Endometrium (tissue), 2 donors: ENCODE measurements around the gene RPAP3.

ENCODE experiments used
- FAIRE-seq: peaks from 2 replicates; lab custom pipeline; 2012; peaks lifted over from hg19 to GRCh38; lab: Jason Lieb, UNC
- donor health status: control.
- donor health status: control.

Gene RPAP3

DNA sequence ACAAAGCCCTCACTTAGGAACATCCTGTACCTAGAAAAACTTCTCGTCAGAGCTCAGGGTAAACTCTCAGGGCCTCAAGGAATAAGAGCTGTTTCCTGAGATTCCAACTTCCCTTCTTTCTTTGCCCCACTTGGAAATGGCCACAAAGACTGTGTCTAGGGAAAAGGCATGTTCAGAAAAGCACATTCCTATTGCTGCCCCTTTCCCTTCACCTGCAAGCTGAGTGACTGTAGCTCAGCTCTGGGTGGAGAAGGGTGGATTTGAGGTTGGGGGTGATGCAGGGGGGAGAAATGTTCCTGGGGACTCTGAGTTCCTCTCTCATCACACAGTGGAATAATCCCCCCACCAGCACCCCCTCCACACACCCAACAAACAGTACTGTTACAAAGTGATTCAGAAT, 12.7 kb upstream of the RPAP3 start:
- no peak for FAIRE-seq

DNA sequence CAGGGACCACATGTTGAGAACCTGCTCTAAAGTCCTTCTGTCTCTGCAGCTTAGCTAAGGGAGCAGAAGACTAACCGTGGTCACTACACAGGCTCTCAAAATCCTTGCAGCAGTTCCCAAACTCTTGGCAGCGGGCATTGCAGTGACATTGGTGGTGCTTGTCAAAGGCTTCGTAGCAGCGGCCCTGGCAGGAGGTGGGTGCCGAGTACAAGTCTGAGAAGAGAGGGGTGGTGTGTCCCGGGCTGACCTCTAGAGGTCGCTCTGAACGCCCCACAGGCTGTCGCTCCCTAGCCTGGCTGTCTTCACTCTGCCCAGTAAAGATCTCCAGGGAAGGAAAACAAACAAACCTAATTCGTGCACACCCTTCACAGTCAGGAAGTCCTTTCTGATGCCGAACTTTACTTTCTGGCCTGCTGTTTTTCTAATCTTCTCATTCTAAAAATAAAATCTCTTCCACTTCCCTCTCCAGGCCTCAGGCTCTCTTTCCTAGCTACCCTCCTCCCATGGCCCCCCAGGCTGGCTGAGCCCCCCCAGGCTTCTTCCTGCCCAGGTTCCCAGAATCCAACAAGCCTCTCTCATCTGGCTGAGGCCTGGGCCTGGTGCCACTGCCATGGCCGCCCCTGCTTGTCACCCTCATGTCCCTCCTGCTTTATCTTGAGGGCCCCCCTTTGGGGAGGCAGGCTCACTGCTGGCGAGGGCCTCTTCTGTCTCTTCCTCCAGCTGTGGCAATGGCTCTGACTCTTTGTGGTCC, 11.8 kb upstream of the RPAP3 start:
- no peak for FAIRE-seq

DNA sequence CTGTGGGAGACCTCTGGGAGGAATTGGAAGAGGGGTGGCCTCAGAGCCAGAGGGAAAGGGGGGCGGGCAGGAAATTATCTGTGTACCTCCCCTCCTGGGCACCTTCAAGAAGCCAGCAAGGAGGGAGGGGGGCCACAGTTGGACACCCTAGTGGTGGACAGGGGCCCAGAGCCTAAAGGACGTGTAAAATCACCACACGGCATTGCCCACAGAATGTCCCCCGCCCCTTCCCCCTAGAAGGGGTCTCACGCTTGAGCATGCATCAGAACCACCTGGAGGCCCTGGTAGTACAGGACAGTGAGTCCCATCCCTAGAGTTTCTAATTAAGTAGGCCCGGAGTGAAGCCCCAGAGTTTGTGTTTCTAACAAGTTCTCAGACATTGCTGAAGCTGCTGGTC, 11.2 kb upstream of the RPAP3 start:
- FAIRE-seq = no peak

- no peak for FAIRE-seq
Measured at GRCh38 chr12:47715877-47716548, 10.2 kb upstream of the RPAP3 start.

DNA sequence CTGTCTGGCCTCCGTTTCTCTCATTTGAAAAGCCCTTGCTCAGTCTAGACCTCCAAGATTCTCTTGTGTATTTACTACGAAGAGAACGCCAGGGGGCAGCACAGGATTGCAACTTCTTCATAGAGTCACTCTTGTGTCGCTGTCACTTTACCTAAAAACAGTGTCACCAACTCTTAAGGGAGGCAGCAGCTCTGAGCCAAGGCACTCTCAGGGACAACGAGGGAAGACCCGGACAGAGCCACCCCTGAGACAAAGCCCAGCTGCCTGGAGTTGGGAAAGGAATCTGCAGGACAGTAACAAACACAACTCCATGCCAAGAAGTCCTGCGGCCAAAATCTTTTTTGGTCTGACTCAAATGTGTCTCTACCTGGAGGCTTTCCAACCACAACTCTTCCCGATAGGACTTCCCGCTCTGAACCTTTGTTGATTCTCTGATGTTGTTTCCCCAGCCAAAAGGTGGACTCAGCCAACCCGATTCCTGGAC, 9.6 kb upstream of the RPAP3 start:
- peak; percentile 33 for FAIRE-seq

GRCh38 chr12:47714826-47715386, 9.1 kb upstream of the RPAP3 start:
- no peak for FAIRE-seq

DNA sequence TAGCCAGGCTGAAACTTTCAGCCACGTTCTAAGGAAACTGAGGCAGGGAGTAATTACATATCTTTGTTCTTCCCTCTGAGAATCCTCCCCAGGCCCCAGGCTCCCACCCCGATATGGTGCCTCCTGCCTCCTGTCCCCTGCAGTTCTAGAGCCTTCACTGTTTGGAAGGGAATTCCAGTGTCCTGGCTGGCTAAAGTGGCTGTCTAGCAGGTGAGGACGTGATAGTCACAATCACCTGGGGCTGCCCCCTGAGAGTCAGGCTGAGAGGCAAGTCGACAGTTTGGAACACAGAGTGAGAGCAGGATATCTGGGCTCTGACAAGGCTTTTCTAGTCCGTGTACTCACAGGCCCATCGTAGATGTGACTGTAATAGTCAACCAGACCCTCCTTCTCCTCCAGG, 6.3 kb upstream of the RPAP3 start:
- FAIRE-seq = no peak

DNA sequence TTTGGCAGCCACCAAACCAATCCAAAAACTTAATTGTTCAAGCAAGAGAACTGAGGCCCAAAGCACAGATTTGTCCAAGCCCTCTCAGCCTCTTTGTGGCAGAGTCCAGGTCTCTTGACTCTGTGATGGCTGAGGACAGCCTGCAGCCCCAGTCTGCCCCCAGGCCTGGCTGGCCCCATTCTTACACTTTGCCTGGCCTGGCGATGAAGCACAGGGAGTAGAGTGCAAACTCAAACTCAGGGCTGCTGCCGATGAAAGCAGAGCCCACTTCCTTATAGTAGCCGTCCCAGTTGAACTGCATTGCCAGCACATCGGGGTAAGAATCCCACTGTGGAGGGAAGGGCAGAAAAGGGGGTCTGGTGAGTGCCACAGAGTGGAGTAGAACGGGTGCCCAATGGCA, 5.6 kb upstream of the RPAP3 start:
- no peak for FAIRE-seq

- FAIRE-seq = no peak
Measured at GRCh38 chr12:47710278-47710677, 4.4 kb upstream of the RPAP3 start.

DNA sequence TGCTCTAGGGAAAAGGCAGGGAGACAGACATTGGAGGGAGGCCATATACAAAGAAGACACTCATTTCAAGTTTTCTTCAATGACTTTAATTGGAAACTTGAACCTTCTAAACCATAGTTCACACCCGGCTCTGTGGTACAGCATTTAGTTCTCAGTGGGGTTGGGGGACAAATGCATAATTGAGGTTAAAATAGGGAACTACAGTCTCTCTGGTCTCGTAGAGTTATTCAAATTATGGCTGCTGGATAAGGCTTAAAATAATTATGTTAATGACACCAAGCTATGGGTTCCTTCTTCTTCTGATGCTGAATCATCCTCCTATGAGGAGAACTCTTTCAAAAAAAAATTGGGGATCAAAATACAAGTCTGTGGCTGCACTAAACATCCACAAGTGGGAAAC, 3.8 kb upstream of the RPAP3 start:
- no peak for FAIRE-seq

- FAIRE-seq = no peak
Measured at GRCh38 chr12:47709237-47709636, 3.4 kb upstream of the RPAP3 start.

DNA sequence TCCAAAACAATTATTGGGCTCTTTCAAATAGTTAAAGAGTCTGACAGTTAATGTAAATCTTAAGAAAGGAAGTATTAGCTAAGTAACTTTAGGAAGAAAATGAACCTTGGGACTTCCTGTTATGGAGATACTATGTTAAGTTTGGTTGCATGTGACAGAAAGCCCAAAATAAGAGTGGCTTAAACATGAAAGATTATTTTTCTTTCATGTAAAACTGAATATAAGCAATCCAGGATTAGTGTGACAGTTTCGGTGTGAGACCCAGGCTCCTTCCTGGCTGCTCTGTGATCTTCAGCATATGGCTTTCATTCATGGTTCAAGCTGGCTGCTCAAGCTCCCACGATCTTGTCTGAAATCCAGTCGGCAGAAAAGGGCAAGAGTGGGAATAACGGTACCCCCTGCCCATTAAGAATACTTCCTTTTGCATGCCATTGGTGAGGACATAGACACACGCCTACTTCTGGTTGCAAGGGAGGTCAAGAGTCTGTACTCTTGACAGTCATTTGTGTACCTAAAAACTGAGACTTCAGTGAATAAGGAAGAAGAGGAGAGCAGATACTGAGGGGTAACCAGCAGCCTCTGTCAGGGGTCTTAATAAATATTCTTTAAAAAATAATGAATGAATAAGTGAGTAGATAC, 2.2 kb upstream of the RPAP3 start:
- FAIRE-seq = no peak

- no peak for FAIRE-seq
Measured at GRCh38 chr12:47707355-47707754, 1.5 kb upstream of the RPAP3 start.

- no peak for FAIRE-seq
Measured at GRCh38 chr12:47705229-47705565, 633 bp downstream of the RPAP3 start.

DNA sequence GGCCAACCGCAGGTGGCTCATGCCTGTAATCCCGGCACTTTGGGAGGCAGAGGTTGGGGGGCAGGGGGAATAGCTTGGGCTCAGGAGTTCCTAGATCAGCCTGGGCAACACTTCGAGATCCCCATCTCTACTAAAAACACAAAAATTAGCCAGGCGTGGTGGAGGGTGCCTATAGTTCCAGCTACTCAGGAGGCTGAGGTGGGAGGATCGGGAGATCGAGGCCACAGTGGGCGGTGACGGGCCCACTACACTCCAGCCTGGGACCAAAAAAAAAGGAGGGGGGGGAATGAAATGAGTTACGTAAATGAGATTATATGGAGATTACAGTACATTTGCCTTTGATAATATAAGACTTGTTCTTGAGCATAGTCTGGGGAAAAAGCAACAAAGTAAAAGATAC, 1.1 kb downstream of the RPAP3 start:
- no peak for FAIRE-seq

DNA sequence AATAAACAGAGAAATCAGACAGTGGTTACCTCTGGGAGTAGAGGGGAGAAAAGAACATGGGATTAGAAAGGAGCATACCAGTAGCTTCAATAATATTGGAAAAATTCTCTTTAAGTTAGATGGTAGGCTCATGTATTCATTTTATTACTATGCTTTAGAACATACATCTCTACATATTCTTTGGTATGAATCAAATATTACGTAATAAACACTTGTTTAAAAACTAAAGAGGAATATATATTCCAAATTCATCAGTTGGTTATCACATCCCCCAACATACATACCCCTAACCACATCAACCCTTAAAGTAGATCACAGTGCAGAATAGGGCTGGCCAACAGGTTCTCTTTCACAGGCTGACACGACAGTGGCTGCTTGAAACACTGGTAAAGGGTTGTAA, 5.6 kb downstream of the RPAP3 start:
- FAIRE-seq = no peak

DNA sequence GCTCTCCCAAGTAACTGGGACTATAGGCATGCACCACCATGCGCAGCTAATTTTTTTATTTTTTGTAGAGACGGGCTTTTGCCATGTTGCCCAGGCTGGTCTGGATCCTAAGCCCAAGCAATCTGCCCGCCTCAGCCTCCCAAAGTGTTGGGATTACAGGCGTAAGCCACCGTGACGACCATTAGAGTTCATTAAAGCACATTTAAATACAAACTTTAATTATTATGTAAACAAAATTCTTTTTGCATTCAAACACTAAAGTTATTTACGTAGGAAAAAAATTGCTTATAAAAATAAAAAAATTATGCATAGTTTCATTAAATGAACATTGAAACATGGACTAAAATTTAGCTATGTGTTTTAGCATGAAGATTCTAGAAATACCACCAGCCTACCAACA, 7.2 kb downstream of the RPAP3 start:
- no peak for FAIRE-seq

DNA sequence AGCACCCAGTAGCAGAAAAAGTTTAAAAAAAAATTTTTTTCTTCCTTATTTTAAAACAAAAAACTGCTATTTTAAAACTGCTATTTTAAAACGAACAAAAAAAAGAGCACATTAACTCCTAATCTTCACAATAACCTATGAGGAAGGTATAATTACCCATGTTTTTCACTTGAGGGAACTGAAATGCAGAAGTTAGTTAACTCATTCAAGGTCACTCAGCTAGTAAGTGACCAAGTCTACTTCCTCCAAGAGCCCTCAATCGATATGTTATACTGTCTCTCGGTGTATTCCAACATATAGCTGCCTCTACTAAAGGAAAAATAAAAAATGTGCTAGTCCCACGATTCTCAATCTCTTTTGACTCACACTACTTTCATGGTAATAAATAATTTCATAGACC, 7.8 kb downstream of the RPAP3 start:
- FAIRE-seq = no peak

DNA sequence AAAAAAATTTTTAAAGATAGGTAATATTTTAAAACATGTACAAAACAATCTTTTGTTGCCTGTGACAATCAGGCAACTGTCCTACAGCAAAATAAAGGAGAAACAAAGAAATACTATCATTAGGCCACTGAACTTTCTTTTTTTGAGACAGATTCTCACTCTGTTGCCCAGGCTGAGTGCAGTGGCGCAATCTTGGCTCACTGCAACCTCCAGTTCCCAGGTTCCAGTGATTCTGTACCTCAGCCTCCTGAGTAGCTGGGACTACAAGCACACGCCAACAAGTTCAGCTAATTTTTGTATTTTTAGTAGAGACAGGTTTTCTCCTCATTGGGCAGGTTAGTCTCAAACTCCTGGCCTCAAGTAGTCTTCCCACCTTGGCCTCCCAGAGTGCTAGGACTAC, 16.6 kb downstream of the RPAP3 start:
- FAIRE-seq = no peak

DNA sequence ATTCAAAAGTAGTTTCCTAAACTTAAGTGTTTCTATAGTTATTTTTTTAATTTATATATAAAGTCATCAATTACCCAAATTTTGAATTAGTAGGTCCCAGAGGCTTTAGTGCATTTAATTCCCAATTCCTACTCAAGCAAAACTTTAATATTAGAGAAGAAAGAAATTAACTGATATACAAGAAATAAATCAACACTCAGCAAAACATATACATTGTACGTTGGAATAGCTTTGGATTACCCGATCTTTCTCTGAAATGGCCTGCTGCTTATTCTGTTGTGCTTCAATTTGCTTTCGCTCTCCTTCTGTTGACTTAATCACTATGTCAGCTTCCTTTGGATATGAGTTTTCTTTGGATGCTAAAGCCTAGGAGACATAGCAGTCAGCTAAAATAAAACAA, 18.2 kb downstream of the RPAP3 start:
- no peak for FAIRE-seq

DNA sequence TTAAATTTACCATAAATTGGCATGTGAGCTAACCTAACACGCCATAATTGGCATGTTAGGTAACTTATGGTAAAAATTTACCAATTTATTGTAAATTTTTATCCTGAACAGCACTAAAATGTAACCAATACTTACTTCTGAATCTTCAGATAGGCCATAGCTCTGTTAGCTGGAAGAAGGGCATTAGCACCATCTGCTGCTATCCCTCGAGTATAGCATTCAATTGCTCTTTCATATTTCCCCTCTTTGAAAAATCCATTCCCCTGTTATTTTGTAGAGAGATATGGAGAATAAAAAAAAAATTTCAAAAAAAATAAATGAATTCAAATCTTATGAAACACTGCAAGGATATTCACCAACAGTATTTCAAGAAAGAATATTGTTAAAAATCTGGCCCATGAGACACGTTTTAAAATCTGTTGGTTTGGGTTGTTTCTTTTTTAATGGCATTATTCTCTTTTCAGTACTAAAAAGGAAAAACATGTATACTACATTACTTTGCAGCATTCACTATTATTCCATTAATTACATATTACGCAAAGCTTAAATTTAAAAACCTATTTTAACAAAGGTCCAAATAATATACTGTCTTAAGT, 19.1 kb downstream of the RPAP3 start:
- FAIRE-seq = peak; percentile 91

DNA sequence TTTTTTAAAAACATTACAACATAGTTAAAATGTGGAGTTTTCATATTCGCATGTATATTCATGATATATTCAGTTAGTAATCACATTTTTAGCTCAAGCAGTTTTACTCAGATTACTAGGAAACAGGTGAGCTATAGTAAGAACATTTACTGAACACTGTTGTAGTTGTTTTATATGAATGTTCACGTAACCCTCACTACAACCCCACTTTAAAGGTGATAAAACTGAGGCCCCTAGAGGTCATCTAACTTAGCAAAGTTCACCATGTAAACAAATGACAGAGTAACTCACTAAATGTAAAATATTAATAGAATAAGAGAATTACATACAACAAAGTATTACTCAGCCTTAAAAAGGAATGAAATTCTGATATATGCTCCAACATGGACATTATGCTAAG, 26.0 kb downstream of the RPAP3 start:
- no peak for FAIRE-seq

DNA sequence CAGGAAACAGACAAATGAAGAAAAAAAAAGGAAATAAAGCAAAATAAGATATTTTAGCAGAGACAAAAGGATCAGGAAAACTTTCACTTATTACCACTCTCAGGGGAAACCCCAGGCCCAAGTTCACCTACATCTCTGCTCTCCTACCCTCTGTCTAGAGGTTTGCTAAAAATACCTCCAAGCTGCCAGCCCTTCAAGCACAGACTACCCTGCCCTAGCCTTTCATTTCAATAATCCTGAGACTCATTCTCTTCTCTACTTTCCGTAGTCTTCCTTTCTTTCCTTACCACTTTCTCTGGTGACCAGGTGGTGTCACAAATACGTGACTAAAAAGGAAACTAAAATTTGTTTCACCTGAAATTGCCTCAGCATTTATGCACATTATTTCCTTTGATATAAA, 33.8 kb downstream of the RPAP3 start:
- FAIRE-seq = no peak
